ENCODE measurements around the gene ZNF532. TPM values are rescaled to one million over a fixed set of nuclear protein-coding genes. Genes with fewer than 3 reads are reported as not detected.
A peak's percentile ranks its signal among the peaks of the same experiment; 100 is the strongest.
"Not testable (repeated sequence)": the region's sequence is repeated elsewhere in the genome, so short reads cannot be mapped to it uniquely, and the experiment has no call there.

The ZNF532 gene
- total RNA-seq, 1 experiment from 2014 or later, result 49.8 TPM

GRCh38 chr18:58851856-58852255 is 12.8 kb upstream of the ZNF532 start:
- in situ Hi-C loops (cut with HindIII; ENCODE audit: low pct_unique_long_range_greater_than_20kb, low sequenced_read_pairs), result no loop called here
- POLR2A ChIA-PET, result no interaction called here
- TF ChIP-seq POLR2AphosphoS5 (IDR thresholded peaks at IDR 0.05; ENCODE audit: low read depth, low read length) (no peak), TCF7L2 (IDR thresholded peaks at IDR 0.05; ENCODE audit: low read depth, low read length) (no peak), SIN3A (IDR thresholded peaks at IDR 0.05; ENCODE audit: borderline replicate concordance, insufficient read depth, low read depth, low read length) (no peak), CTCF (IDR thresholded peaks at IDR 0.05) (no peak), REST (IDR thresholded peaks at IDR 0.05; ENCODE audit: insufficient read depth in 1 of 2, low read depth in 2 of 2, low read length in 1 of 2) (no peak)
- H3K36me3 ChIP-seq (ENCODE audit: control insufficient read depth, insufficient read depth, low read length), result no peaks in the 10 kb centered on the region
- H3K27ac ChIP-seq (ENCODE audit: low read length), result no peak overlapping the region; the same call in 1 of the 2 replicates
- peaks cover 4% of the 10 kb centered on the region for H3K4me1 ChIP-seq (ENCODE audit: control insufficient read depth, insufficient read depth, low read length)
- H3K27me3 ChIP-seq (ENCODE audit: control insufficient read depth, insufficient read depth, low read length), result no peaks in the 10 kb centered on the region
- CTCF ChIA-PET, result no interaction called here
- no peaks in the 10 kb centered on the region for H3K9me3 ChIP-seq (ENCODE audit: control insufficient read depth, insufficient read depth, low read depth, low read length)
- DNase-seq (ENCODE audit: low read depth, low spot score) (no peak), ATAC-seq (no peak)
- intact Hi-C loops (cut with micrococcal nuclease; ENCODE audit: unreplicated experiment), result no loop called here
- H3K4me3 ChIP-seq (ENCODE audit: low read depth in 2 of 2, low read length in 2 of 2), result no peak overlapping the region
- no TSS peak for BruUV-seq (replicated peaks)

- TF ChIP-seq TCF7L2 (IDR thresholded peaks at IDR 0.05; ENCODE audit: low read depth, low read length), result no peak
- DNase-seq (ENCODE audit: low read depth, low spot score) (no peak), ATAC-seq (no peak)
- in situ Hi-C loops (cut with HindIII; ENCODE audit: low pct_unique_long_range_greater_than_20kb, low sequenced_read_pairs) (no loop called here), intact Hi-C loops (cut with micrococcal nuclease; ENCODE audit: unreplicated experiment) (no loop called here)
- ChIA-PET POLR2A (no interaction called here), CTCF (no interaction called here)
- no peaks in the 10 kb centered on the region for H3K9me3 ChIP-seq (ENCODE audit: control insufficient read depth, insufficient read depth, low read depth, low read length)
- no peaks in the 10 kb centered on the region for H3K27me3 ChIP-seq (ENCODE audit: control insufficient read depth, insufficient read depth, low read length)
- peak overlapping the region; percentile 74; the same call in 1 of the 2 replicates for H3K27ac ChIP-seq (ENCODE audit: low read length)
- H3K4me1 ChIP-seq (ENCODE audit: control insufficient read depth, insufficient read depth, low read length), result peaks cover 4% of the 10 kb centered on the region
- no peaks in the 10 kb centered on the region for H3K36me3 ChIP-seq (ENCODE audit: control insufficient read depth, insufficient read depth, low read length)
- no peak overlapping the region for H3K4me3 ChIP-seq (ENCODE audit: low read depth in 2 of 2, low read length in 2 of 2)
- BruUV-seq (replicated peaks), result no TSS peak
Observed at GRCh38 chr18:58852629-58853028, 12.0 kb upstream of the ZNF532 start.

- in situ Hi-C loops (cut with HindIII; ENCODE audit: low pct_unique_long_range_greater_than_20kb, low sequenced_read_pairs), result no loop called here
- DNase-seq (ENCODE audit: low read depth, low spot score) (no peak), ATAC-seq (no peak)
- POLR2A ChIA-PET, result no interaction called here
- peak overlapping the region; percentile 74; the same call in 1 of the 2 replicates for H3K27ac ChIP-seq (ENCODE audit: low read length)
- H3K36me3 ChIP-seq (ENCODE audit: control insufficient read depth, insufficient read depth, low read length), result no peaks in the 10 kb centered on the region
- no TSS peak for BruUV-seq (replicated peaks)
- H3K27me3 ChIP-seq (ENCODE audit: control insufficient read depth, insufficient read depth, low read length), result no peaks in the 10 kb centered on the region
- H3K9me3 ChIP-seq (ENCODE audit: control insufficient read depth, insufficient read depth, low read depth, low read length), result no peaks in the 10 kb centered on the region
- peaks cover 4% of the 10 kb centered on the region for H3K4me1 ChIP-seq (ENCODE audit: control insufficient read depth, insufficient read depth, low read length)
- intact Hi-C loops (cut with micrococcal nuclease; ENCODE audit: unreplicated experiment), result no loop called here
- TF ChIP-seq REST (IDR thresholded peaks at IDR 0.05; ENCODE audit: insufficient read depth in 1 of 2, low read depth in 2 of 2, low read length in 1 of 2) (no peak), TCF7L2 (IDR thresholded peaks at IDR 0.05; ENCODE audit: low read depth, low read length) (no peak), SIN3A (IDR thresholded peaks at IDR 0.05; ENCODE audit: borderline replicate concordance, insufficient read depth, low read depth, low read length) (no peak), POLR2AphosphoS5 (IDR thresholded peaks at IDR 0.05; ENCODE audit: low read depth, low read length) (no peak), CTCF (IDR thresholded peaks at IDR 0.05) (no peak)
- CTCF ChIA-PET, result no interaction called here
- H3K4me3 ChIP-seq (ENCODE audit: low read depth in 2 of 2, low read length in 2 of 2), result no peak overlapping the region
Observed at GRCh38 chr18:58853561-58853960, 11.1 kb upstream of the ZNF532 start.

GRCh38 chr18:58855521-58855920 is 9.2 kb upstream of the ZNF532 start:
- H3K9me3 ChIP-seq (ENCODE audit: control insufficient read depth, insufficient read depth, low read depth, low read length); H3K4me3 ChIP-seq (ENCODE audit: low read depth in 2 of 2, low read length in 2 of 2); ATAC-seq; in situ Hi-C loops (cut with HindIII; ENCODE audit: low pct_unique_long_range_greater_than_20kb, low sequenced_read_pairs); POLR2A ChIA-PET; BruUV-seq (replicated peaks); DNase-seq (ENCODE audit: low read depth, low spot score); H3K27ac ChIP-seq (ENCODE audit: low read length); CTCF ChIA-PET; H3K27me3 ChIP-seq (ENCODE audit: control insufficient read depth, insufficient read depth, low read length); H3K36me3 ChIP-seq (ENCODE audit: control insufficient read depth, insufficient read depth, low read length); intact Hi-C loops (cut with micrococcal nuclease; ENCODE audit: unreplicated experiment): not testable (repeated sequence)
- H3K4me1 ChIP-seq (ENCODE audit: control insufficient read depth, insufficient read depth, low read length), result peaks cover 15% of the 10 kb centered on the region
